HepG2 (cell line): ENCODE results near the gene SEC14L5. TPM values are rescaled to one million over a fixed set of nuclear protein-coding genes. Genes with fewer than 3 reads are reported as not detected.

Experiments
- ADNP ChIP-seq: sonication (generic); formaldehyde crosslinking; IDR thresholded peaks from 2 replicates; pipeline ENCODE4 v1.4.0; 2020; ENCODE audit warnings: missing genetic modification reagents
- CHD4 ChIP-seq: fragments of 200-600 bp; sonication (generic); IDR thresholded peaks from 2 replicates; pipeline ENCODE4 v1.7.0; 2017; ENCODE audit warnings: mild to moderate bottlenecking, low read length, borderline replicate concordance
- LCORL ChIP-seq, 2 experiments: fragments of 450-650 bp in 1 of 2; sonication (generic) in 1 of 2; formaldehyde crosslinking in 1 of 2; IDR thresholded peaks; 2 replicates each; pipeline versions ENCODE4 v1.5.0 to v1.6.1; 2017 to 2020; ENCODE audit warnings: antibody characterized with exemption in 1 of 2, missing genetic modification reagents in 1 of 2
- MIER3 ChIP-seq: IDR thresholded peaks from 2 replicates; pipeline ENCODE4 v1.6.1; 2016; ENCODE audit warnings: missing compliant biosample characterization, borderline replicate concordance
- MYC ChIP-seq: sonication (generic); formaldehyde crosslinking; IDR thresholded peaks from 2 replicates; pipeline ENCODE4 v1.9.0; 2021; ENCODE audit warnings: missing genetic modification reagents, borderline replicate concordance
- ZMYM3 ChIP-seq: sonication (generic); formaldehyde crosslinking; IDR thresholded peaks from 2 replicates; pipeline ENCODE4 v1.5.1; 2020; ENCODE audit warnings: mild to moderate bottlenecking, missing genetic modification reagents
- ZNF12 ChIP-seq: sonication (generic); formaldehyde crosslinking; IDR thresholded peaks from 2 replicates; pipeline ENCODE4 v1.5.0; 2020; ENCODE audit warnings: missing genetic modification reagents
- ZNF263 ChIP-seq: sonication (generic); formaldehyde crosslinking; IDR thresholded peaks from 2 replicates; pipeline ENCODE4 v1.4.0; 2020; ENCODE audit warnings: missing genetic modification reagents
- ZNF34 ChIP-seq: sonication (generic); formaldehyde crosslinking; IDR thresholded peaks from 2 replicates; pipeline ENCODE4 v1.4.0; 2020; ENCODE audit warnings: mild to moderate bottlenecking, missing genetic modification reagents, borderline replicate concordance
- ZNF343 ChIP-seq: sonication (generic); formaldehyde crosslinking; IDR thresholded peaks from 2 replicates; pipeline ENCODE4 v1.4.0; 2020; ENCODE audit warnings: mild to moderate bottlenecking, missing genetic modification reagents
- ZNF484 ChIP-seq: sonication (generic); formaldehyde crosslinking; IDR thresholded peaks from 2 replicates; pipeline ENCODE4 v1.5.1; 2020; ENCODE audit warnings: mild to moderate bottlenecking, low read depth, missing genetic modification reagents, borderline replicate concordance
- ZNF629 ChIP-seq: sonication (generic); formaldehyde crosslinking; conservative IDR thresholded peaks from 2 replicates; pipeline ENCODE4 v1.5.0; 2020; ENCODE audit warnings: missing genetic modification reagents
- ZNF749 ChIP-seq: sonication (generic); formaldehyde crosslinking; IDR thresholded peaks from 2 replicates; pipeline ENCODE4 v1.8.0; 2022; ENCODE audit warnings: mild to moderate bottlenecking, missing genetic modification reagents, moderate library complexity, borderline replicate concordance
- ZNF775 ChIP-seq: sonication (generic); formaldehyde crosslinking; IDR thresholded peaks from 2 replicates; pipeline ENCODE4 v1.4.0; 2020; ENCODE audit warnings: missing genetic modification reagents, mild to moderate bottlenecking, moderate library complexity, borderline replicate concordance
- ZNF780A ChIP-seq: sonication (generic); formaldehyde crosslinking; IDR thresholded peaks from 2 replicates; pipeline ENCODE4 v1.8.0; 2022; ENCODE audit warnings: mild to moderate bottlenecking, missing genetic modification reagents, moderate library complexity
- ZNF841 ChIP-seq: sonication (generic); formaldehyde crosslinking; IDR thresholded peaks from 2 replicates; pipeline ENCODE4 v1.8.1; 2023; ENCODE audit warnings: missing genetic modification reagents, borderline replicate concordance
- polyA plus RNA-seq, 8 experiments: library from polyadenylated mRNA; depleted of rRNA in 3 of 8; stranded (reverse) in 7 of 8; unstranded in 1 of 8; fragments of >200 nt; fragmentation: Illumina TruSeq in 4 of 8; extraction: Trizol in 4 of 8; gene quantifications; 2 replicates each; pipeline versions ENCODE4 v1.2.1 to v1.2.3, GENCODE V29; 2011 to 2016; ENCODE audit warnings: low read depth in 4 of 8, missing spikeins in 1 of 8, mixed read lengths in 1 of 8; ENCODE audit not compliant: insufficient read depth in 1 of 8
- total RNA-seq, 5 experiments: library from RNA; depleted of rRNA; stranded (reverse); fragments of >200 nt; fragmentation: Illumina TruSeq; extraction: Trizol; gene quantifications; 2 replicates each; pipeline ENCODE4 v1.2.3, GENCODE V29; 2016; ENCODE audit warnings: low read depth in 1 of 5
- TF ChIP-seq, protein P1 (sequence below): sonication (generic); formaldehyde crosslinking; IDR thresholded peaks from 2 replicates; pipeline ENCODE4 v1.5.0; 2020; ENCODE audit warnings: mild to moderate bottlenecking, missing genetic modification reagents
- TF ChIP-seq, protein P2 (sequence below): sonication (generic); formaldehyde crosslinking; IDR thresholded peaks from 2 replicates; pipeline ENCODE4 v1.5.0; 2020; ENCODE audit warnings: mild to moderate bottlenecking, missing genetic modification reagents
- TF ChIP-seq, protein P3 (sequence below): sonication (generic); formaldehyde crosslinking; IDR thresholded peaks from 2 replicates; pipeline ENCODE4 v1.4.0; 2020; ENCODE audit warnings: mild to moderate bottlenecking, missing genetic modification reagents
- TF ChIP-seq, protein P4 (sequence below): sonication (generic); formaldehyde crosslinking; conservative IDR thresholded peaks from 2 replicates; pipeline ENCODE4 v1.4.0; 2020; ENCODE audit warnings: missing genetic modification reagents

The SEC14L5 gene
- total and polyA plus RNA-seq, 2 of the 13 experiments (the other 11 are each of a cell fraction or from before 2014, with no cell fraction given): 0.40 to 0.42 TPM

DNA sequence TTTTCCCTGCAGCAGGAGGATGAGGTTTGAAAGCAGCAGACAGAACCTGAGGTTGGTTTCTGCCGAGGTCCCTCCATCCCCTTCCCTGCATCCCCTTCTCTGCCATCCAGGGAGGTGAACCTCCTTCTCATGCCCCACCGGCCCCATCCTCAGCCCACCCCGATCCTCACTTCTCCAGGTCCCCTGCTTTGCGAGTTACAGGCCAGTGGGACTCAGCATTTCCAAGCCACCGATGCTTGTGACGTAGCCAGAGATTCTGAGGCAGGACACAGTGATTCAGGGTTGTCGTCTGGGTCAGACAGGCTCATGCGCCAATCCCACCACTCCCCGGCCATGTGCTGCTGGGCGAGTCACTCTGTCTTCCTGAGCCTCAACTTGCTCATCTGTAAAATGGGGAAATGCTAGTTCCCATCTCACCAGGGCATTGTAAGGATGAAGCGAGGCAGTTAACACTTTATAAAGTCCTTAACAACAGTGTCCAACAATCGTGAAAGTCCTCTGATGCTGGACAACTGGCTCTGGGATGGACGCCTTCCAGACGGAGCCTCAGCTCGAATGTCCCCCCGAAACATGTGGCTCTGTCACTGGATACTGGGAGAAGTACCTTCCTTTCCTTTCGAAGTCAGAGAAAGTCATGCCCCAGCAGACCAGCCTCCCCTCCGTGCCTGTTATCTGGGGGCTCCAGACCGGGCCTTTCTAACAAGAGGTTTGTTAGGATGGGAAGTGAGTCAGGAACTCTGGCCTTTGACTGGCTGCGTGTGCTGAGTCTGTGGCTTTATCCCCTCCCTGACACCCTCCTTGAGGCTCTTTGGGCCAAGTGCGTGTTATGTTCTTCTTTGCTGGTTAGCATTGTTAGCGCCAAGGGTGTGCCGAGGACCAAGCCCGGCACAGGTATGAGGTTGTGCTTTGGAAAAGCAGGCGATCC, 21.9 kb downstream of the SEC14L5 start (continued):
- TF ChIP-seq MYC (CRISPR knock-in tag) (no peak), ADNP (CRISPR knock-in tag) (0 out of 2 replicates have a peak, but pooled peaks have one; percentile 43), ZNF841 (no peak), MIER3 (CRISPR knock-in tag) (no peak), LCORL (IDR thresholded peaks at IDR 0.05) (no peak), LCORL (CRISPR knock-in tag; IDR thresholded peaks at IDR 0.05) (no peak), ZNF749 (CRISPR knock-in tag) (no peak), ZNF263 (CRISPR knock-in tag) (no peak), ZNF484 (CRISPR knock-in tag) (no peak), CHD4 (peak; percentile 45; the same call in 1 of the 2 replicates), ZNF12 (CRISPR knock-in tag) (no peak), ZNF34 (CRISPR knock-in tag) (no peak), ZMYM3 (peak; percentile 92), ZNF775 (CRISPR knock-in tag) (no peak), ZNF780A (CRISPR knock-in tag) (no peak), ZNF343 (CRISPR knock-in tag) (no peak), ZNF629 (peak; percentile 96)
- TF ChIP-seq, protein P1, sequence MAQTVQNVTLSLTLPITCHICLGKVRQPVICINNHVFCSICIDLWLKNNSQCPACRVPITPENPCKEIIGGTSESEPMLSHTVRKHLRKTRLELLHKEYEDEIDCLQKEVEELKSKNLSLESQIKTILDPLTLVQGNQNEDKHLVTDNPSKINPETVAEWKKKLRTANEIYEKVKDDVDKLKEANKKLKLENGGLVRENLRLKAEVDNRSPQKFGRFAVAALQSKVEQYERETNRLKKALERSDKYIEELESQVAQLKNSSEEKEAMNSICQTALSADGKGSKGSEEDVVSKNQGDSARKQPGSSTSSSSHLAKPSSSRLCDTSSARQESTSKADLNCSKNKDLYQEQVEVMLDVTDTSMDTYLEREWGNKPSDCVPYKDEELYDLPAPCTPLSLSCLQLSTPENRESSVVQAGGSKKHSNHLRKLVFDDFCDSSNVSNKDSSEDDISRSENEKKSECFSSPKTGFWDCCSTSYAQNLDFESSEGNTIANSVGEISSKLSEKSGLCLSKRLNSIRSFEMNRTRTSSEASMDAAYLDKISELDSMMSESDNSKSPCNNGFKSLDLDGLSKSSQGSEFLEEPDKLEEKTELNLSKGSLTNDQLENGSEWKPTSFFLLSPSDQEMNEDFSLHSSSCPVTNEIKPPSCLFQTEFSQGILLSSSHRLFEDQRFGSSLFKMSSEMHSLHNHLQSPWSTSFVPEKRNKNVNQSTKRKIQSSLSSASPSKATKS (CRISPR knock-in tag): no peak
- TF ChIP-seq, protein P2, sequence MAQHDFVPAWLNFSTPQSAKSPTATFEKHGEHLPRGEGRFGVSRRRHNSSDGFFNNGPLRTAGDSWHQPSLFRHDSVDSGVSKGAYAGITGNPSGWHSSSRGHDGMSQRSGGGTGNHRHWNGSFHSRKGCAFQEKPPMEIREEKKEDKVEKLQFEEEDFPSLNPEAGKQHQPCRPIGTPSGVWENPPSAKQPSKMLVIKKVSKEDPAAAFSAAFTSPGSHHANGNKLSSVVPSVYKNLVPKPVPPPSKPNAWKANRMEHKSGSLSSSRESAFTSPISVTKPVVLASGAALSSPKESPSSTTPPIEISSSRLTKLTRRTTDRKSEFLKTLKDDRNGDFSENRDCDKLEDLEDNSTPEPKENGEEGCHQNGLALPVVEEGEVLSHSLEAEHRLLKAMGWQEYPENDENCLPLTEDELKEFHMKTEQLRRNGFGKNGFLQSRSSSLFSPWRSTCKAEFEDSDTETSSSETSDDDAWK (CRISPR knock-in tag): no peak
- TF ChIP-seq, protein P3, sequence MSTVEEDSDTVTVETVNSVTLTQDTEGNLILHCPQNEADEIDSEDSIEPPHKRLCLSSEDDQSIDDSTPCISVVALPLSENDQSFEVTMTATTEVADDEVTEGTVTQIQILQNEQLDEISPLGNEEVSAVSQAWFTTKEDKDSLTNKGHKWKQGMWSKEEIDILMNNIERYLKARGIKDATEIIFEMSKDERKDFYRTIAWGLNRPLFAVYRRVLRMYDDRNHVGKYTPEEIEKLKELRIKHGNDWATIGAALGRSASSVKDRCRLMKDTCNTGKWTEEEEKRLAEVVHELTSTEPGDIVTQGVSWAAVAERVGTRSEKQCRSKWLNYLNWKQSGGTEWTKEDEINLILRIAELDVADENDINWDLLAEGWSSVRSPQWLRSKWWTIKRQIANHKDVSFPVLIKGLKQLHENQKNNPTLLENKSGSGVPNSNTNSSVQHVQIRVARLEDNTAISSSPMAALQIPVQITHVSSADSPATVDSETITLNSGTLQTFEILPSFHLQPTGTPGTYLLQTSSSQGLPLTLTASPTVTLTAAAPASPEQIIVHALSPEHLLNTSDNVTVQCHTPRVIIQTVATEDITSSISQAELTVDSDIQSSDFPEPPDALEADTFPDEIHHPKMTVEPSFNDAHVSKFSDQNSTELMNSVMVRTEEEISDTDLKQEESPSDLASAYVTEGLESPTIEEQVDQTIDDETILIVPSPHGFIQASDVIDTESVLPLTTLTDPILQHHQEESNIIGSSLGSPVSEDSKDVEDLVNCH: no peak
- TF ChIP-seq, protein P4, sequence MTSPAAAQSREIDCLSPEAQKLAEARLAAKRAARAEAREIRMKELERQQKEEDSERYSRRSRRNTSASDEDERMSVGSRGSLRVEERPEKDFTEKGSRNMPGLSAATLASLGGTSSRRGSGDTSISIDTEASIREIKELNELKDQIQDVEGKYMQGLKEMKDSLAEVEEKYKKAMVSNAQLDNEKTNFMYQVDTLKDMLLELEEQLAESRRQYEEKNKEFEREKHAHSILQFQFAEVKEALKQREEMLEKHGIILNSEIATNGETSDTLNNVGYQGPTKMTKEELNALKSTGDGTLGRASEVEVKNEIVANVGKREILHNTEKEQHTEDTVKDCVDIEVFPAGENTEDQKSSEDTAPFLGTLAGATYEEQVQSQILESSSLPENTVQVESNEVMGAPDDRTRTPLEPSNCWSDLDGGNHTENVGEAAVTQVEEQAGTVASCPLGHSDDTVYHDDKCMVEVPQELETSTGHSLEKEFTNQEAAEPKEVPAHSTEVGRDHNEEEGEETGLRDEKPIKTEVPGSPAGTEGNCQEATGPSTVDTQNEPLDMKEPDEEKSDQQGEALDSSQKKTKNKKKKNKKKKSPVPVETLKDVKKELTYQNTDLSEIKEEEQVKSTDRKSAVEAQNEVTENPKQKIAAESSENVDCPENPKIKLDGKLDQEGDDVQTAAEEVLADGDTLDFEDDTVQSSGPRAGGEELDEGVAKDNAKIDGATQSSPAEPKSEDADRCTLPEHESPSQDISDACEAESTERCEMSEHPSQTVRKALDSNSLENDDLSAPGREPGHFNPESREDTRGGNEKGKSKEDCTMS (CRISPR knock-in tag): no peak
